Measurements from ENCODE around the gene DCAF4. TPM values are rescaled to one million over a fixed set of nuclear protein-coding genes. Genes with fewer than 3 reads are reported as not detected.

DCAF4 gene
- total and polyA plus RNA-seq, 5 donors from 2014 or later: 7.1 to 32.6 (median 10.6) TPM

- ATAC-seq (ENCODE audit: low read depth in 2 of 2): no peak
- Histone ChIP-seq H3K27ac (ENCODE audit: insufficient read depth, low read length, poor library complexity, severe bottlenecking) (no peak overlapping the region), H3K27me3 (ENCODE audit: control insufficient read depth, insufficient read depth, low read length) (peaks cover 9% of the 10 kb centered on the region), H3K4me1 (ENCODE audit: control insufficient read depth, insufficient read depth, low read length, poor library complexity, severe bottlenecking) (no peaks in the 10 kb centered on the region), H3K9me3 (ENCODE audit: control insufficient read depth in 2 of 2, low read length in 2 of 2) (no peaks in the 10 kb centered on the region), H3K36me3 (ENCODE audit: control insufficient read depth, insufficient read depth, low read length) (no peaks in the 10 kb centered on the region), H3K4me3 (ENCODE audit: low read depth, low read length) (no peak overlapping the region)
- Mint-ChIP-seq H3K4me3 (no peak overlapping the region), H3K27ac (no peak overlapping the region), H3K36me3 (no peaks in the 10 kb centered on the region), H3K27me3 (peaks cover 20% of the 10 kb centered on the region), H3K4me1 (peaks cover 0 to 10% (median 4%) of the 10 kb centered on the region in 4 donors), H3K9me3 (peaks cover 0 to 2% (median 0%) of the 10 kb centered on the region in 7 donors)
- no peak for DNase-seq
Observed at GRCh38 chr14:72907886-72908285, 18.4 kb upstream of the DCAF4 start.

- Histone ChIP-seq H3K36me3 (ENCODE audit: control insufficient read depth, insufficient read depth, low read length) (no peaks in the 10 kb centered on the region), H3K4me1 (ENCODE audit: control insufficient read depth, insufficient read depth, low read length, poor library complexity, severe bottlenecking) (no peaks in the 10 kb centered on the region), H3K27me3 (ENCODE audit: control insufficient read depth, insufficient read depth, low read length) (peaks cover 12% of the 10 kb centered on the region), H3K4me3 (ENCODE audit: low read depth, low read length) (no peak overlapping the region), H3K27ac (ENCODE audit: insufficient read depth, low read length, poor library complexity, severe bottlenecking) (no peak overlapping the region), H3K9me3 (ENCODE audit: control insufficient read depth in 2 of 2, low read length in 2 of 2) (no peaks in the 10 kb centered on the region)
- ATAC-seq (ENCODE audit: low read depth in 2 of 2) (no peak), DNase-seq (no peak)
- peaks cover 0 to 4% (median 0%) of the 10 kb centered on the region in 7 donors for H3K9me3 Mint-ChIP-seq
- H3K36me3 Mint-ChIP-seq: no peaks in the 10 kb centered on the region
- peak overlapping the region in 1 of 4 donors; percentile 75 for H3K4me3 Mint-ChIP-seq
- H3K27me3 Mint-ChIP-seq: peaks cover 25% of the 10 kb centered on the region
- H3K4me1 Mint-ChIP-seq: peaks cover 0 to 10% (median 4%) of the 10 kb centered on the region in 4 donors
- no peak overlapping the region for H3K27ac Mint-ChIP-seq
Observed at GRCh38 chr14:72909163-72909562, 17.1 kb upstream of the DCAF4 start.

GRCh38 chr14:72913809-72914208 lies 12.5 kb upstream of the DCAF4 start:
- no peaks in the 10 kb centered on the region for H3K36me3 ChIP-seq (ENCODE audit: control insufficient read depth, insufficient read depth, low read length)
- peaks cover 12% of the 10 kb centered on the region for H3K27me3 ChIP-seq (ENCODE audit: control insufficient read depth, insufficient read depth, low read length)
- no peak overlapping the region for H3K4me3 ChIP-seq (ENCODE audit: low read depth, low read length)
- no peaks in the 10 kb centered on the region for H3K4me1 ChIP-seq (ENCODE audit: control insufficient read depth, insufficient read depth, low read length, poor library complexity, severe bottlenecking)
- no peak for ATAC-seq (ENCODE audit: low read depth in 2 of 2)
- Mint-ChIP-seq H3K27ac (no peak overlapping the region), H3K4me3 (no peak overlapping the region), H3K4me1 (peaks cover 0 to 6% (median 3%) of the 10 kb centered on the region in 4 donors), H3K9me3 (peaks cover 0 to 2% (median 0%) of the 10 kb centered on the region in 7 donors), H3K36me3 (no peaks in the 10 kb centered on the region), H3K27me3 (peaks cover 44% of the 10 kb centered on the region)
- no peak for DNase-seq
- H3K9me3 ChIP-seq (ENCODE audit: control insufficient read depth in 2 of 2, low read length in 2 of 2): no peaks in the 10 kb centered on the region
- no peak overlapping the region for H3K27ac ChIP-seq (ENCODE audit: insufficient read depth, low read length, poor library complexity, severe bottlenecking)

GRCh38 chr14:72916174-72916573 lies 10.1 kb upstream of the DCAF4 start:
- H3K27ac ChIP-seq (ENCODE audit: insufficient read depth, low read length, poor library complexity, severe bottlenecking): no peak overlapping the region
- Mint-ChIP-seq H3K4me3 (no peak overlapping the region), H3K27ac (no peak overlapping the region), H3K9me3 (peaks cover 0 to 2% (median 0%) of the 10 kb centered on the region in 7 donors), H3K4me1 (no peaks in the 10 kb centered on the region), H3K27me3 (peaks cover 57% of the 10 kb centered on the region), H3K36me3 (no peaks in the 10 kb centered on the region)
- no peak for ATAC-seq (ENCODE audit: low read depth in 2 of 2)
- DNase-seq: no peak
- H3K4me1 ChIP-seq (ENCODE audit: control insufficient read depth, insufficient read depth, low read length, poor library complexity, severe bottlenecking): no peaks in the 10 kb centered on the region
- H3K9me3 ChIP-seq (ENCODE audit: control insufficient read depth in 2 of 2, low read length in 2 of 2): no peaks in the 10 kb centered on the region
- no peak overlapping the region for H3K4me3 ChIP-seq (ENCODE audit: low read depth, low read length)
- H3K36me3 ChIP-seq (ENCODE audit: control insufficient read depth, insufficient read depth, low read length): no peaks in the 10 kb centered on the region
- peaks cover 19% of the 10 kb centered on the region for H3K27me3 ChIP-seq (ENCODE audit: control insufficient read depth, insufficient read depth, low read length)

- no peaks in the 10 kb centered on the region for H3K9me3 ChIP-seq (ENCODE audit: control insufficient read depth in 2 of 2, low read length in 2 of 2)
- ATAC-seq (ENCODE audit: low read depth in 2 of 2) (no peak), DNase-seq (no peak)
- no peak overlapping the region for H3K27ac Mint-ChIP-seq
- no peaks in the 10 kb centered on the region for H3K4me1 Mint-ChIP-seq
- H3K4me3 ChIP-seq (ENCODE audit: low read depth, low read length): no peak overlapping the region
- H3K27me3 Mint-ChIP-seq: peaks cover 62% of the 10 kb centered on the region
- H3K9me3 Mint-ChIP-seq: peaks cover 0 to 2% (median 0%) of the 10 kb centered on the region in 7 donors
- H3K36me3 Mint-ChIP-seq: no peaks in the 10 kb centered on the region
- no peaks in the 10 kb centered on the region for H3K4me1 ChIP-seq (ENCODE audit: control insufficient read depth, insufficient read depth, low read length, poor library complexity, severe bottlenecking)
- no peaks in the 10 kb centered on the region for H3K36me3 ChIP-seq (ENCODE audit: control insufficient read depth, insufficient read depth, low read length)
- H3K27me3 ChIP-seq (ENCODE audit: control insufficient read depth, insufficient read depth, low read length): peaks cover 15% of the 10 kb centered on the region
- no peak overlapping the region for H3K27ac ChIP-seq (ENCODE audit: insufficient read depth, low read length, poor library complexity, severe bottlenecking)
- no peak overlapping the region for H3K4me3 Mint-ChIP-seq
Observed at GRCh38 chr14:72917094-72917802, 9.0 kb upstream of the DCAF4 start.

GRCh38 chr14:72920008-72920407 lies 6.3 kb upstream of the DCAF4 start:
- no peak for DNase-seq
- H3K27me3 Mint-ChIP-seq: peaks cover 52% of the 10 kb centered on the region
- no peaks in the 10 kb centered on the region for H3K4me1 Mint-ChIP-seq

GRCh38 chr14:72921396-72921795 lies 4.9 kb upstream of the DCAF4 start:
- peaks cover 6% of the 10 kb centered on the region for H3K4me1 ChIP-seq (ENCODE audit: control insufficient read depth, insufficient read depth, low read length, poor library complexity, severe bottlenecking)
- H3K9me3 ChIP-seq (ENCODE audit: control insufficient read depth in 2 of 2, low read length in 2 of 2): no peaks in the 10 kb centered on the region
- DNase-seq (no peak), ATAC-seq (ENCODE audit: low read depth in 2 of 2) (no peak)
- no peak overlapping the region for H3K27ac ChIP-seq (ENCODE audit: insufficient read depth, low read length, poor library complexity, severe bottlenecking)
- no peaks in the 10 kb centered on the region for H3K36me3 ChIP-seq (ENCODE audit: control insufficient read depth, insufficient read depth, low read length)
- Mint-ChIP-seq H3K27ac (no peak overlapping the region), H3K27me3 (peaks cover 48% of the 10 kb centered on the region), H3K36me3 (no peaks in the 10 kb centered on the region), H3K4me1 (peaks cover 0 to 12% (median 5%) of the 10 kb centered on the region in 4 donors), H3K9me3 (peaks cover 0 to 2% (median 0%) of the 10 kb centered on the region in 7 donors), H3K4me3 (no peak overlapping the region)
- no peak overlapping the region for H3K4me3 ChIP-seq (ENCODE audit: low read depth, low read length)
- peaks cover 12% of the 10 kb centered on the region for H3K27me3 ChIP-seq (ENCODE audit: control insufficient read depth, insufficient read depth, low read length)

More at GRCh38 chr14:72920008-72920407, 6.3 kb upstream of the DCAF4 start:
- no peaks in the 10 kb centered on the region for H3K9me3 ChIP-seq (ENCODE audit: control insufficient read depth in 2 of 2, low read length in 2 of 2)
- no peak overlapping the region for H3K27ac ChIP-seq (ENCODE audit: insufficient read depth, low read length, poor library complexity, severe bottlenecking)
- Mint-ChIP-seq H3K9me3 (peaks cover 0 to 2% (median 0%) of the 10 kb centered on the region in 7 donors), H3K4me3 (no peak overlapping the region), H3K27ac (no peak overlapping the region), H3K36me3 (no peaks in the 10 kb centered on the region)
- H3K4me3 ChIP-seq (ENCODE audit: low read depth, low read length): no peak overlapping the region
- no peaks in the 10 kb centered on the region for H3K4me1 ChIP-seq (ENCODE audit: control insufficient read depth, insufficient read depth, low read length, poor library complexity, severe bottlenecking)
- H3K27me3 ChIP-seq (ENCODE audit: control insufficient read depth, insufficient read depth, low read length): peaks cover 12% of the 10 kb centered on the region
- ATAC-seq (ENCODE audit: low read depth in 2 of 2): no peak
- no peaks in the 10 kb centered on the region for H3K36me3 ChIP-seq (ENCODE audit: control insufficient read depth, insufficient read depth, low read length)

GRCh38 chr14:72924337-72924736 lies 1.9 kb upstream of the DCAF4 start:
- Mint-ChIP-seq H3K36me3 (no peaks in the 10 kb centered on the region), H3K27ac (no peak overlapping the region), H3K4me3 (peak overlapping the region in 2 of 4 donors; percentile 7 to 36), H3K9me3 (no peaks in the 10 kb centered on the region), H3K27me3 (peaks cover 32% of the 10 kb centered on the region), H3K4me1 (peaks cover 0 to 21% (median 7%) of the 10 kb centered on the region in 4 donors)
- H3K27ac ChIP-seq (ENCODE audit: insufficient read depth, low read length, poor library complexity, severe bottlenecking): no peak overlapping the region
- H3K4me3 ChIP-seq (ENCODE audit: low read depth, low read length): no peak overlapping the region
- ATAC-seq (ENCODE audit: low read depth in 2 of 2): no peak
- peaks cover 5% of the 10 kb centered on the region for H3K27me3 ChIP-seq (ENCODE audit: control insufficient read depth, insufficient read depth, low read length)
- H3K36me3 ChIP-seq (ENCODE audit: control insufficient read depth, insufficient read depth, low read length): no peaks in the 10 kb centered on the region
- no peak for DNase-seq
- no peaks in the 10 kb centered on the region for H3K9me3 ChIP-seq (ENCODE audit: control insufficient read depth in 2 of 2, low read length in 2 of 2)
- peaks cover 20% of the 10 kb centered on the region for H3K4me1 ChIP-seq (ENCODE audit: control insufficient read depth, insufficient read depth, low read length, poor library complexity, severe bottlenecking)

Measured in CD4-positive, CD25-positive, alpha-beta regulatory T cell (primary cell).